Loucy (cell line): ENCODE measurements around the gene EN2.

Experiments used
- CTCF ChIP-seq: fragments of 200-600 bp; sonication (generic); conservative IDR thresholded peaks from 2 replicates; pipeline ENCODE4 v1.5.1; 2014; ENCODE audit warnings: mild to moderate bottlenecking, antibody characterized with exemption, low read length
- EZH2phosphoT487 ChIP-seq: fragments of 200-600 bp; IDR thresholded peaks from 2 replicates; pipeline ENCODE4 v1.6.1; 2018; ENCODE audit warnings: antibody characterized with exemption, mild to moderate bottlenecking, moderate library complexity, borderline replicate concordance

DNA sequence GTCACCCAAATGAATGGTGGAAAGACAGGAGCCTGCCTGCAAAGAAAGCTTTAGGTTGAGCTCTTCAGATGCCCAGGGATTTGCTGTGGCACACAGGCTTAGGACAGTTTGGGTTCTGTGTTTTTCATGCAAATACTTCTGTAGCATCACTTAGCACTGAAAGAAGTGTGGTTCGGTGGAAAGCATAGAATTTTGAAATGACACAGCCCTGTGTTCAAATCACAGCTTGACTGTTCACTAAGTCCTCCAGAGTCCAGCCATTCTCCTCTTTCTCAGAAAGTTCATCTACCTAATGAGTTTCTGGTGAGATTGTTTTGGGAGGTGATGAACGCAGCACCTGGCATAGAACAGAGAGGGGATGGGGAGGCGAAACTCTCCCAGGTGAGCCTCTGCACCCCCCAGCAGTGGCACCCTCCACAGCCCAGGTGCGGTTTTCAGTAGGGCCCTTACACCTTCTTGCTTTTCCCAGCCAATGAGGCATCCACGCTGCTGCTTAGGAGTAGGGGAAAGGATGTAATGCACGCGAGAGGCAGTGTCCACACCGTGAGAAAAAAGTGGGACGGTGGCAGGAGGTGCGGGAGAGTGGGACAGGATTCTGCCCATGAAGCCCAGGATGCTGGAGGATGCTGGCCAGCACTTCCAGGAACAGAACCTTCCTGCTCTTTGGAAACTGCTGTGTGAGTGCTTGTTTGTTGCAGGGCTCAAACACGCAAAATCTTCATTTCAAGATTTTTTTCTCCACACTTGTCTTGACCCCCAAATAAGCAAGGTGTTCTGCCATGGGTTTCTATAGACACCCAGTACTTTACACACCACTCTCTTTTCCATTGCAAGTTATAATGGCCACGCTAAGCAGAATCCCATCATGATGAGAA is 11.6 kb downstream of the EN2 start:
- no peak for TF ChIP-seq CTCF
- no peak for TF ChIP-seq EZH2phosphoT487
